C4-2B (cell line): Measurements from ENCODE around the gene KIZ.

ENCODE experiments used
- CTCF ChIP-seq: fragments of 450-650 bp; conservative IDR thresholded peaks from 2 replicates; pipeline ENCODE4 v1.5.1; 2017; ENCODE audit warnings: mild to moderate bottlenecking
- ZFX ChIP-seq: fragments of 450-650 bp; IDR thresholded peaks from 2 replicates; pipeline ENCODE4 v1.6.1; 2017

GRCh38 chr20:21126581-21126870, 644 bp downstream of the KIZ start:
- TF ChIP-seq CTCF (no peak), ZFX (no peak)
